GM23338 (cell line): ENCODE measurements around the gene RPA1. TPM values are rescaled to one million over a fixed set of nuclear protein-coding genes. Genes with fewer than 3 reads are reported as not detected.

Source experiments
- ATAC-seq: fragments of 200-7000 bp; cut with Tn5 transposase; 3 replicates; pipeline ENCODE4 v1.9.1; 2020
- DNase-seq: peaks from one replicate; pipeline ENCODE4 v3.0.0-alpha.2; 2015; ENCODE audit warnings: low spot score
- H2AFZ ChIP-seq: fragments of 200-600 bp; sonication (generic); 2 replicates; pipeline ENCODE4 v1.8.0; 2016; ENCODE audit warnings: antibody characterized with exemption, mild to moderate bottlenecking, moderate library complexity
- H3F3A ChIP-seq: fragments of 200-600 bp; sonication (generic); replicated peaks from 2 replicates; pipeline ENCODE4 v1.8.0; 2017; ENCODE audit warnings: antibody characterized with exemption, mixed run types, low read depth
- H3K27ac ChIP-seq: fragments of 200-600 bp; sonication (generic); 2 replicates; pipeline ENCODE4 v1.6.1; 2016; ENCODE audit warnings: low read depth
- H3K27me3 ChIP-seq: fragments of 200-600 bp; sonication (generic); 2 replicates; pipeline ENCODE4 v1.8.0; 2016; ENCODE audit warnings: mild to moderate bottlenecking, mixed run types, moderate library complexity; ENCODE audit not compliant: insufficient read depth
- H3K36me3 ChIP-seq: fragments of 200-600 bp; sonication (generic); 2 replicates; pipeline ENCODE4 v1.8.0; 2016; ENCODE audit warnings: mild to moderate bottlenecking; ENCODE audit not compliant: insufficient read depth
- H3K4me1 ChIP-seq: fragments of 200-600 bp; sonication (generic); 2 replicates; pipeline ENCODE4 v1.8.0; 2016; ENCODE audit warnings: mild to moderate bottlenecking, moderate library complexity; ENCODE audit not compliant: insufficient read depth
- H3K4me2 ChIP-seq: fragments of 200-600 bp; sonication (generic); 2 replicates; pipeline ENCODE4 v1.7.1; 2017; ENCODE audit warnings: mixed run types
- H3K4me3 ChIP-seq: fragments of 200-600 bp; sonication (generic); 2 replicates; pipeline ENCODE4 v1.6.1; 2016; ENCODE audit warnings: mixed run types
- H3K79me2 ChIP-seq: fragments of 200-600 bp; sonication (generic); replicated peaks from 2 replicates; pipeline ENCODE4 v1.8.0; 2017; ENCODE audit warnings: mild to moderate bottlenecking; ENCODE audit not compliant: insufficient read depth
- H3K9me2 ChIP-seq: fragments of 200-600 bp; sonication (generic); 2 replicates; pipeline ENCODE4 v1.8.0; 2017; ENCODE audit not compliant: insufficient read depth
- H4K20me1 ChIP-seq: fragments of 200-600 bp; sonication (generic); replicated peaks from 2 replicates; pipeline ENCODE4 v1.8.0; 2017; ENCODE audit warnings: mild to moderate bottlenecking; ENCODE audit not compliant: insufficient read depth
- H3K27ac Mint-ChIP-seq: 2 replicates; pipeline ENCODE4 v1.8.0; 2020; ENCODE audit warnings: inconsistent platforms, mild to moderate bottlenecking, moderate library complexity, mixed read lengths
- H3K27me3 Mint-ChIP-seq: 3 replicates; pipeline ENCODE4 v1.8.0; 2022; ENCODE audit warnings: low read depth, mild to moderate bottlenecking, moderate library complexity, mixed read lengths, inconsistent platforms; ENCODE audit not compliant: insufficient read depth, poor library complexity
- H3K36me3 Mint-ChIP-seq: 3 replicates; pipeline ENCODE4 v1.8.0; 2021; ENCODE audit warnings: low read depth, mild to moderate bottlenecking, inconsistent platforms, moderate library complexity, mixed read lengths
- H3K4me1 Mint-ChIP-seq: 3 replicates; pipeline ENCODE4 v1.8.0; 2020; ENCODE audit warnings: mild to moderate bottlenecking, inconsistent platforms, mixed read lengths
- H3K4me3 Mint-ChIP-seq: 3 replicates; pipeline ENCODE4 v1.8.0; 2021; ENCODE audit warnings: moderate library complexity, mild to moderate bottlenecking, inconsistent platforms, mixed read lengths
- H3K9me3 Mint-ChIP-seq: 3 replicates; pipeline ENCODE4 v1.8.0; 2020; ENCODE audit warnings: moderate library complexity, mild to moderate bottlenecking, inconsistent platforms, mixed read lengths
- CREB1 ChIP-seq: fragments of 250-450 bp; sonication (Bioruptor Pico); IDR thresholded peaks from 2 replicates; pipeline ENCODE4 v1.5.0; 2020; ENCODE audit warnings: low read depth, mild to moderate bottlenecking, moderate library complexity
- EZH2 ChIP-seq: fragments of 200-600 bp; sonication (generic); IDR thresholded peaks from one replicate; pipeline ENCODE4 v1.8.0; 2017; ENCODE audit warnings: antibody characterized with exemption, mild to moderate bottlenecking, low read depth; ENCODE audit not compliant: unreplicated experiment
- JUNB ChIP-seq: IDR thresholded peaks from one replicate; pipeline ENCODE4 v1.6.1; 2016; ENCODE audit warnings: antibody characterized with exemption; ENCODE audit not compliant: unreplicated experiment
- NANOG ChIP-seq: IDR thresholded peaks from 2 replicates; pipeline ENCODE4 v1.6.1; 2016; ENCODE audit warnings: antibody characterized with exemption, borderline replicate concordance
- POLR2AphosphoS5 ChIP-seq: IDR thresholded peaks from 2 replicates; pipeline ENCODE4 v1.6.1; 2016; ENCODE audit warnings: antibody characterized with exemption, low read depth
- REST ChIP-seq: IDR thresholded peaks from one replicate; pipeline ENCODE4 v1.6.1; 2018; ENCODE audit warnings: antibody characterized with exemption; ENCODE audit not compliant: unreplicated experiment
- STAT1 ChIP-seq: IDR thresholded peaks from one replicate; pipeline ENCODE4 v1.6.1; 2016; ENCODE audit warnings: antibody characterized with exemption; ENCODE audit not compliant: unreplicated experiment
- ZNF114 ChIP-seq: fragments of 250-450 bp; sonication (Bioruptor Pico); IDR thresholded peaks from 2 replicates; pipeline ENCODE4 v1.5.0; 2020; ENCODE audit warnings: mild to moderate bottlenecking, moderate library complexity
- ZNF331 ChIP-seq: fragments of 250-450 bp; sonication (Bioruptor Pico); IDR thresholded peaks from 2 replicates; pipeline ENCODE4 v1.5.0; 2020; ENCODE audit warnings: low read depth, mild to moderate bottlenecking, moderate library complexity
- polyA plus RNA-seq: library from polyadenylated mRNA; unstranded; fragments of >200 nt; fragmentation: Nextera tagmentation; extraction: Ambion mirVana; gene quantifications from 2 replicates; pipeline ENCODE4 v1.2.1, GENCODE V29; 2016
- total RNA-seq: library from RNA; depleted of rRNA; stranded (reverse); fragments of >200 nt; shearing (Covaris generic); gene quantifications from 2 replicates; pipeline ENCODE4 v1.2.3, GENCODE V29; 2014

RPA1 gene
- total and polyA plus RNA-seq, 2 experiments from 2014 or later = 33.7 to 52.1 TPM

GRCh38 chr17:1912146-1912545 is 82.3 kb downstream of the RPA1 start:
- peaks cover 6% of the 10 kb centered on the region; the same call in 1 of the 2 replicates for H4K20me1 ChIP-seq
- TF ChIP-seq CREB1 (CRISPR knock-in tag) (no peak), ZNF331 (CRISPR knock-in tag) (no peak), STAT1 (no peak), NANOG (no peak), REST (no peak), EZH2 (no peak), ZNF114 (CRISPR knock-in tag) (no peak), JUNB (no peak)
- H3K79me2 ChIP-seq = no peaks in the 10 kb centered on the region
- H3K9me3 Mint-ChIP-seq = no peaks in the 10 kb centered on the region
- no peak overlapping the region for H3K4me3 Mint-ChIP-seq
- H3K9me2 ChIP-seq = no peaks in the 10 kb centered on the region
- no peak for DNase-seq
- peaks cover 15% of the 10 kb centered on the region for H3K4me1 Mint-ChIP-seq
- no peak overlapping the region for H2AFZ ChIP-seq
- ATAC-seq = no peak
- H3K4me3 ChIP-seq = no peak overlapping the region
- no peaks in the 10 kb centered on the region for H3K36me3 ChIP-seq
- peaks cover 70% of the 10 kb centered on the region for H3K27me3 Mint-ChIP-seq
- peaks cover 64% of the 10 kb centered on the region for H3K27me3 ChIP-seq
- no peak overlapping the region for H3K27ac ChIP-seq
- no peaks in the 10 kb centered on the region for H3K36me3 Mint-ChIP-seq
- H3K4me1 ChIP-seq = peaks cover 11% of the 10 kb centered on the region
- H3F3A ChIP-seq = peaks cover 9% of the 10 kb centered on the region; the same call in 1 of the 2 replicates
- H3K27ac Mint-ChIP-seq = no peak overlapping the region
- no peak overlapping the region for H3K4me2 ChIP-seq

GRCh38 chr17:1913702-1914101 is 83.9 kb downstream of the RPA1 start:
- no peak overlapping the region for H3K27ac ChIP-seq
- Mint-ChIP-seq H3K27me3 (peaks cover 58% of the 10 kb centered on the region), H3K27ac (no peak overlapping the region), H3K36me3 (no peaks in the 10 kb centered on the region), H3K9me3 (no peaks in the 10 kb centered on the region), H3K4me1 (peaks cover 8% of the 10 kb centered on the region), H3K4me3 (no peak overlapping the region)
- ATAC-seq (no peak), DNase-seq (no peak)
- no peaks in the 10 kb centered on the region for H3K9me2 ChIP-seq
- H3K79me2 ChIP-seq = no peaks in the 10 kb centered on the region
- no peak overlapping the region for H3K4me3 ChIP-seq
- H3K4me1 ChIP-seq = no peaks in the 10 kb centered on the region
- H3K4me2 ChIP-seq = no peak overlapping the region
- TF ChIP-seq CREB1 (CRISPR knock-in tag) = no peak
- TF ChIP-seq ZNF114 (CRISPR knock-in tag) = no peak
- no peak for TF ChIP-seq POLR2AphosphoS5
- no peak for TF ChIP-seq REST
- no peaks in the 10 kb centered on the region for H3K36me3 ChIP-seq
- H2AFZ ChIP-seq = no peak overlapping the region
- no peaks in the 10 kb centered on the region; the same call in 1 of the 2 replicates for H3F3A ChIP-seq
- peaks cover 49% of the 10 kb centered on the region for H3K27me3 ChIP-seq
- H4K20me1 ChIP-seq = no peaks in the 10 kb centered on the region; the same call in 1 of the 2 replicates
